ENCODE data around the gene KRABD2.
"Not testable (repeated sequence)": the region's sequence is repeated elsewhere in the genome, so short reads cannot be mapped to it uniquely, and the experiment has no call there.

GRCh38 chr17:8378117-8378516 is 1.6 kb upstream of the KRABD2 start:
- not testable (repeated sequence) for TF ChIP-seq CTCF (conservative IDR thresholded peaks at IDR 0.05 in 1 of 2, IDR thresholded peaks at IDR 0.05 in 1 of 2; ENCODE audit: extremely low read depth in 1 of 2, insufficient read depth in 1 of 2, low read depth in 1 of 2, low read length in 2 of 2); EZH2 (IDR thresholded peaks at IDR 0.05; ENCODE audit: borderline replicate concordance, low read length)

Data from mammary epithelial cell (primary cell).